Lower leg skin (tissue), 3 donors: Measurements from ENCODE around the gene KCNJ11.

Experiments
- POLR2A ChIP-seq, 2 donors: fragments of 450-650 bp; IDR thresholded peaks; one replicate each; pipeline ENCODE4 v1.6.1; 2016 to 2017; ENCODE audit warnings: antibody characterized with exemption in 2 of 2, mild to moderate bottlenecking in 1 of 2, moderate library complexity in 1 of 2
- TF ChIP-seq, protein P1 (sequence below), 3 donors: fragments of 450-650 bp; IDR thresholded peaks; one replicate each; pipeline ENCODE4 v1.5.1; 2016; ENCODE audit warnings: antibody characterized with exemption in 3 of 3, mild to moderate bottlenecking in 3 of 3, moderate library complexity in 2 of 3

GRCh38 chr11:17369094-17369493 is 19.4 kb downstream of the KCNJ11 start:
- TF ChIP-seq, protein P1, sequence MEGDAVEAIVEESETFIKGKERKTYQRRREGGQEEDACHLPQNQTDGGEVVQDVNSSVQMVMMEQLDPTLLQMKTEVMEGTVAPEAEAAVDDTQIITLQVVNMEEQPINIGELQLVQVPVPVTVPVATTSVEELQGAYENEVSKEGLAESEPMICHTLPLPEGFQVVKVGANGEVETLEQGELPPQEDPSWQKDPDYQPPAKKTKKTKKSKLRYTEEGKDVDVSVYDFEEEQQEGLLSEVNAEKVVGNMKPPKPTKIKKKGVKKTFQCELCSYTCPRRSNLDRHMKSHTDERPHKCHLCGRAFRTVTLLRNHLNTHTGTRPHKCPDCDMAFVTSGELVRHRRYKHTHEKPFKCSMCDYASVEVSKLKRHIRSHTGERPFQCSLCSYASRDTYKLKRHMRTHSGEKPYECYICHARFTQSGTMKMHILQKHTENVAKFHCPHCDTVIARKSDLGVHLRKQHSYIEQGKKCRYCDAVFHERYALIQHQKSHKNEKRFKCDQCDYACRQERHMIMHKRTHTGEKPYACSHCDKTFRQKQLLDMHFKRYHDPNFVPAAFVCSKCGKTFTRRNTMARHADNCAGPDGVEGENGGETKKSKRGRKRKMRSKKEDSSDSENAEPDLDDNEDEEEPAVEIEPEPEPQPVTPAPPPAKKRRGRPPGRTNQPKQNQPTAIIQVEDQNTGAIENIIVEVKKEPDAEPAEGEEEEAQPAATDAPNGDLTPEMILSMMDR (IDR thresholded peaks at IDR 0.05): no peak
- TF ChIP-seq POLR2A (IDR thresholded peaks at IDR 0.05): no peak
